Measurements from ENCODE around the gene BCKDHB.
"Not testable (repeated sequence)": the region's sequence is repeated elsewhere in the genome, so short reads cannot be mapped to it uniquely, and the experiment has no call there.

Gene BCKDHB

GRCh38 chr6:80234401-80234800, 127.9 kb downstream of the BCKDHB start:
- TF ChIP-seq ZFX (IDR thresholded peaks at IDR 0.05) (no peak), CTCF (conservative IDR thresholded peaks at IDR 0.05) (no peak)
- no peak overlapping the region for H3K27ac ChIP-seq

- H3K27ac ChIP-seq, result no peak overlapping the region
- TF ChIP-seq CTCF (conservative IDR thresholded peaks at IDR 0.05) (no peak), ZFX (IDR thresholded peaks at IDR 0.05) (no peak)
Measured at GRCh38 chr6:80234908-80235307, 128.4 kb downstream of the BCKDHB start.

DNA sequence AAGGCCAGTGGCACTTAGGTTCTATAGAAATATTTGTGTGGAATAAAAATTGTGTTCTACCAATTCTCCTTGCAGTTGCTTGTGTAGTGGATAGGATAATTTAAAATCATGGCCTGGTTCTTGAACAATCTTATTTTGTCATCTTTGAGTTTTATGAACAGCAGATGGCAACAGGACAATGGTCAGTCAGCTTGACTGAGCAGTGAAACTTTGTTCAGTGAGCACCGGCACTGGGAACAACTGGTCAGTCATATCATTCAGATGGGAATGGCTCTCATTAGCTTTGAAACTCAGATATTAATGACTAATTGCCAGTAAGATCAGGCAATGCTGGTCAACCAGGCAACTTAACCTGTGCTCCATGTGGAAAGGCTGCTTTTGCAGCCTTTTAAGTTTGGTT, 129.2 kb downstream of the BCKDHB start:
- no peak overlapping the region for H3K27ac ChIP-seq
- TF ChIP-seq CTCF (conservative IDR thresholded peaks at IDR 0.05), result no peak
- no peak for TF ChIP-seq ZFX (IDR thresholded peaks at IDR 0.05)

GRCh38 chr6:80238754-80239153, 132.3 kb downstream of the BCKDHB start:
- H3K27ac ChIP-seq, result not testable (repeated sequence)

GRCh38 chr6:80245043-80245442, 138.6 kb downstream of the BCKDHB start:
- H3K27ac ChIP-seq, result no peak overlapping the region
- no peak for TF ChIP-seq CTCF (conservative IDR thresholded peaks at IDR 0.05)
- no peak for TF ChIP-seq ZFX (IDR thresholded peaks at IDR 0.05)

DNA sequence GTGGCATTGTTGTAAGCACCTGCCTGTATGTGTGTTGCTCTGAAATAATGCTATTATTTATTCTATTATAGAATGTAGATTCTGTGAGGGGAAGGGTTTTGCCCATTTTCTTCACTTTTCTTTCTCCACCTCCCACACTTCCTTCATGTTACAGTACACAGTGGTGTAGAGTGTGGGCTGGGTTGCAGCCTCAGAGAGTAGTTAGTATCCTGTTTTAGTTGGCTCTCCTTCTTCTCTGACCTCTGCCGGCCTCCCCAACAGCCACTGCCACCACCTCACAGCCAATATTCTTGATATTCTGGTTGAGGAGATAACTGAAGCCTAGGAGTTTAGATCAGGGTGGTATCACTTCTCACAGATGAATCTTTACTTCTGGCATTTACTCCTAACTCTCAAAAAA, 143.4 kb downstream of the BCKDHB start:
- no peak overlapping the region for H3K27ac ChIP-seq
- no peak for TF ChIP-seq CTCF (conservative IDR thresholded peaks at IDR 0.05)
- no peak for TF ChIP-seq ZFX (IDR thresholded peaks at IDR 0.05)

DNA sequence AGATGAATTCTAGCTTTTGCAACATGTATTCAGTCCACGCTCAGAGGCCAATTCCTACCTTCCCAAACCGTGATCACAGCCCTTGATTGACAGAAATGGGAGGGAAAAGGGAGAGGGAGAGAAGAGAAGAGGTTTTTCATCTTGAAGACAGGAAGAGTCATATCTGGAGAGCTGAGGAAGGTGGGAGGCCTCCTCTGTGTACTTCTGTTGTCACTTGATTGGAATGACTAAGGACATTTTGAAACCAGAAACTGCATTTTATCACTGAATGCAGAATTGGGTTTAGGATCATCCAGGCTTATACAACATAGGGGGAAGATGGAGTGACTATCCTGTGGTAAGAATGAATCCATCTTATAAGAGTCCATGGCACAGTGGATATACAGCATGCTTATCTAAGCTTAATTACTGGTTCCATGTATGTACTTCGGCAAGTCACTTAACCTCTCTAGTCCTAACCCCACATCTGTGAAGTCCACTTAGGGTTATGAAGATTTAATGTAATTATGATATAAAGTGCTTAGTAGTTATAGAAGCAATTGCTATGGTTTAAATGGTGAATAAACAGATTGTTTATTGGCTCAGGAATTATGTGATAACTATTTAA, 144.0 kb downstream of the BCKDHB start:
- no peak overlapping the region for H3K27ac ChIP-seq

More for the DNA sequence above, 144.0 kb downstream of the BCKDHB start:
- no peak for TF ChIP-seq ZFX (IDR thresholded peaks at IDR 0.05)
- no peak for TF ChIP-seq CTCF (conservative IDR thresholded peaks at IDR 0.05)
